ENCODE data around the gene PTPRG. TPM values are rescaled to one million over a fixed set of nuclear protein-coding genes. Genes with fewer than 3 reads are reported as not detected.
A peak's percentile ranks its signal among the peaks of the same experiment; 100 is the strongest.

Gene PTPRG
- total and polyA plus RNA-seq, 11 donors: 8.0 to 48.5 (median 35.4) TPM

DNA sequence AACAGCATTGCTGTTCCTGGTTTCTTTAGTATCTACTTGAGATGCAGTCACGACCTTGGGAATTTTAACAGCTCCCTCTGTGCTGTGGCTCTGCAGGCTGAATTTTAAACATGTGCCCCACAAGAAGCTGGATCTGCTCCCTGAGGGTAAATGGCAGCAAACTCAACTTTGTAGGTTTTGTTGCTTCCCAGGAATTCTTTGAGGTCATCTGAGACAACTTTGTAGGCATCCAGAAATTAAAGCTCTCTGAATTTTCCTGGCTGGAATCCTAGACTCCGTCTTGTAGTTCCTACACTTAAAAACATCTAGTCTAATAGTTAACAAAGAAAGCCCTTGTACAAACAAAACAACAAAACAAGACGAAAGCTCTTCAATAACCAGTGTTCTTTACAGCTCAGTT, 445.7 kb downstream of the PTPRG start:
- Histone ChIP-seq H3K4me3 (no peak overlapping the region), H3K27me3 (no peaks in the 10 kb centered on the region), H3K4me1 (peaks cover 0 to 15% (median 0%) of the 10 kb centered on the region in 12 donors), H3K27ac (no peak overlapping the region), H3K9me3 (peaks cover 0 to 6% (median 0%) of the 10 kb centered on the region in 12 donors), H3K36me3 (peaks cover 0 to 21% (median 10%) of the 10 kb centered on the region in 9 donors)
- intact Hi-C loops (cut with DNase I): no loop called here
- ATAC-seq (no peak), DNase-seq (no peak)
- 47 to 56% (median 50%) methylated on average over 3 of the region's 3 CpGs for WGBS, 4 donors
- TF ChIP-seq, protein P1, sequence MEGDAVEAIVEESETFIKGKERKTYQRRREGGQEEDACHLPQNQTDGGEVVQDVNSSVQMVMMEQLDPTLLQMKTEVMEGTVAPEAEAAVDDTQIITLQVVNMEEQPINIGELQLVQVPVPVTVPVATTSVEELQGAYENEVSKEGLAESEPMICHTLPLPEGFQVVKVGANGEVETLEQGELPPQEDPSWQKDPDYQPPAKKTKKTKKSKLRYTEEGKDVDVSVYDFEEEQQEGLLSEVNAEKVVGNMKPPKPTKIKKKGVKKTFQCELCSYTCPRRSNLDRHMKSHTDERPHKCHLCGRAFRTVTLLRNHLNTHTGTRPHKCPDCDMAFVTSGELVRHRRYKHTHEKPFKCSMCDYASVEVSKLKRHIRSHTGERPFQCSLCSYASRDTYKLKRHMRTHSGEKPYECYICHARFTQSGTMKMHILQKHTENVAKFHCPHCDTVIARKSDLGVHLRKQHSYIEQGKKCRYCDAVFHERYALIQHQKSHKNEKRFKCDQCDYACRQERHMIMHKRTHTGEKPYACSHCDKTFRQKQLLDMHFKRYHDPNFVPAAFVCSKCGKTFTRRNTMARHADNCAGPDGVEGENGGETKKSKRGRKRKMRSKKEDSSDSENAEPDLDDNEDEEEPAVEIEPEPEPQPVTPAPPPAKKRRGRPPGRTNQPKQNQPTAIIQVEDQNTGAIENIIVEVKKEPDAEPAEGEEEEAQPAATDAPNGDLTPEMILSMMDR (IDR thresholded peaks at IDR 0.05): no peak
- TF ChIP-seq POLR2A (IDR thresholded peaks at IDR 0.05): no peak

GRCh38 chr3:62010989-62011388, 449.6 kb downstream of the PTPRG start:
- ATAC-seq: no peak

GRCh38 chr3:62011666-62012065, 450.3 kb downstream of the PTPRG start:
- WGBS, 4 donors: 74 to 80% (median 78%) methylated on average over 5 of the region's 5 CpGs
- DNase-seq (no peak), ATAC-seq (peak in 3 of 4 donors; percentile 55 to 74 (median 58))
- no peak overlapping the region for H3K27ac ChIP-seq
- intact Hi-C loops (cut with DNase I): no loop called here
- peaks cover 0 to 20% (median 1%) of the 10 kb centered on the region in 12 donors for H3K4me1 ChIP-seq
- no peak overlapping the region for H3K4me3 ChIP-seq
- H3K27me3 ChIP-seq: no peaks in the 10 kb centered on the region
- H3K9me3 ChIP-seq: peaks cover 0 to 6% (median 0%) of the 10 kb centered on the region in 12 donors
- TF ChIP-seq, protein P1 (IDR thresholded peaks at IDR 0.05): no peak
- TF ChIP-seq POLR2A (IDR thresholded peaks at IDR 0.05): no peak
- H3K36me3 ChIP-seq: peaks cover 0 to 3% (median 0%) of the 10 kb centered on the region in 9 donors

More at GRCh38 chr3:62010989-62011388, 449.6 kb downstream of the PTPRG start:
- no peak for DNase-seq
- H3K36me3 ChIP-seq: peaks cover 0 to 3% (median 0%) of the 10 kb centered on the region in 9 donors
- no peaks in the 10 kb centered on the region for H3K27me3 ChIP-seq
- intact Hi-C loops (cut with DNase I): no loop called here
- 95 to 98% (median 96%) methylated on average over 9 of the region's 9 CpGs for WGBS, 4 donors
- no peak overlapping the region for H3K27ac ChIP-seq
- H3K9me3 ChIP-seq: peaks cover 0 to 6% (median 0%) of the 10 kb centered on the region in 12 donors
- H3K4me3 ChIP-seq: no peak overlapping the region
- TF ChIP-seq POLR2A (IDR thresholded peaks at IDR 0.05): no peak
- TF ChIP-seq, protein P1 (IDR thresholded peaks at IDR 0.05): no peak
- H3K4me1 ChIP-seq: peaks cover 0 to 22% (median 1%) of the 10 kb centered on the region in 12 donors

GRCh38 chr3:62013951-62014350, 452.6 kb downstream of the PTPRG start:
- no peak for DNase-seq
- ATAC-seq: no peak
- no peak for TF ChIP-seq POLR2A (IDR thresholded peaks at IDR 0.05)
- TF ChIP-seq, protein P1 (IDR thresholded peaks at IDR 0.05): no peak
- intact Hi-C loops (cut with DNase I): no loop called here
- Histone ChIP-seq H3K4me1 (peaks cover 0 to 12% (median 0%) of the 10 kb centered on the region in 12 donors), H3K27ac (no peak overlapping the region), H3K4me3 (no peak overlapping the region), H3K36me3 (peaks cover 0 to 9% (median 0%) of the 10 kb centered on the region in 9 donors), H3K27me3 (no peaks in the 10 kb centered on the region), H3K9me3 (peaks cover 0 to 6% (median 0%) of the 10 kb centered on the region in 12 donors)
- 85 to 94% (median 90%) methylated on average over 7 of the region's 7 CpGs for WGBS, 4 donors
